HL-60 (cell line): ENCODE results near the gene SLC22A8.
"Not testable (repeated sequence)": the region's sequence is repeated elsewhere in the genome, so short reads cannot be mapped to it uniquely, and the experiment has no call there.

Source experiments
- DNase-seq, 2 experiments: peaks; one replicate each; pipeline ENCODE4 v3.0.0-alpha.2; 2010 to 2020; ENCODE audit warnings: low read depth in 1 of 2, low spot score in 1 of 2
- H3K27ac ChIP-seq: fragments of 250-450 bp; sonication (Bioruptor Pico); replicated peaks from 2 replicates; pipeline ENCODE4 v1.5.1; 2020; ENCODE audit warnings: mild to moderate bottlenecking, moderate library complexity
- H3K27me3 ChIP-seq: fragments of 250-450 bp; sonication (Bioruptor Pico); 2 replicates; pipeline ENCODE4 v1.5.1; 2021; ENCODE audit warnings: mild to moderate bottlenecking, moderate library complexity; ENCODE audit not compliant: insufficient read depth, poor library complexity, severe bottlenecking
- H3K4me3 ChIP-seq: replicated peaks from 2 replicates; pipeline ENCODE4 v1.5.1; 2011; ENCODE audit warnings: mild to moderate bottlenecking, control low read depth, low read length; ENCODE audit not compliant: insufficient read depth
- CTCF ChIP-seq: IDR thresholded peaks from one replicate; pipeline ENCODE4 v1.5.1; 2011; ENCODE audit warnings: low read length, control low read depth, inconsistent platforms; ENCODE audit not compliant: insufficient read depth
- GABPA ChIP-seq: IDR thresholded peaks from 2 replicates; pipeline ENCODE4 v1.6.1; 2012; ENCODE audit warnings: low read depth
- POLR2AphosphoS5 ChIP-seq: IDR thresholded peaks from 2 replicates; pipeline ENCODE4 v1.6.1; 2012; ENCODE audit warnings: low read depth
- REST ChIP-seq: IDR thresholded peaks from 2 replicates; pipeline ENCODE4 v1.6.1; 2012; ENCODE audit warnings: low read depth; ENCODE audit not compliant: insufficient replicate concordance
- SPI1 ChIP-seq: IDR thresholded peaks from 2 replicates; pipeline ENCODE4 v1.6.1; 2012; ENCODE audit warnings: low read depth, mild to moderate bottlenecking, borderline replicate concordance
- long read RNA-seq: library from polyadenylated mRNA; unstranded; transcript quantifications from one replicate; pipeline ENCODE4 v2.0.0, GENCODE V29; 2020

Gene SLC22A8
- long read RNA-seq, result 0 reads

DNA sequence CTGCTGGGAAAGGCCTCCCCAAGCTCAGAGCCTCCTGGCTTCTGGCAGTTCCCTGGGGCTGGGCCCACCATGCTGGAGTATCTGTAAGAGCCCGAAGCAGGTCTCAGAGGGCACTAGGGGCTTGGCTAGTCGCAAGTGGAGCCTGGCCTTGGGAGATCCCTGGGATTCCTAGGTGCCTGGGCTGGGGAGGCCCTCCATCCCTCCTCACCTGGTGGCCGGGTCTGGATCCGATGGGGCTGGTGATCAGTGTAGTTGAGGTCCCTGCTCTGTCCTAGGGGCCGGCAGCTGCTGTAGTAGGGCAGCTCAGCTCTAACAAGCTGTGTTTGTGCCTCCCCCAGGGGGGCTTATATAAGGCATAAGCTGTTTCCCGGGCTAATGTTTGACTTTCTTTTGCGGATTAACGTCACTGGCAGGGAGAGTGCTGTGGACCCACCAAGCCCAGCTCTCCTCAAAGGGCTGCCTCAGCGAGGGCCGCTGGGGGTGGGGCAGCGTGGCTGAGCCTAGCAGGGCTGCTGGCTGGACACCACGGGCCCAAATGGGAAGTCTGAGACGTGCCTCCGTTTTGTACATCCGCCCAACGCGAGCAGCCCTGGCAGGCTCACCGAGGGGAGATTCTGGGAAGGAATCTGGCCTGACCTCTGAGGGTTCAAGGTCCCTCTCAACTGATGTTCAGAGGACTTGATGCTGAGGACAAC is at the start of gene SLC22A8:
Gene SLC22A8 (minus strand): TSS at position 321 of the 695 bp plus-strand sequence. CDS start 883 bp downstream, outside the sequence.
- TF ChIP-seq CTCF (no peak), REST (no peak), SPI1 (no peak), GABPA (no peak), POLR2AphosphoS5 (no peak)

GRCh38 chr11:63046203-63046602 is 30.6 kb upstream of the SLC22A8 start:
- not testable (repeated sequence) for H3K27ac ChIP-seq, H3K27me3 ChIP-seq, DNase-seq, H3K4me3 ChIP-seq

More for the DNA sequence above, at the start of gene SLC22A8:
- Histone ChIP-seq H3K27ac (no peak within 1 kb of the TSS), H3K27me3 (peaks cover 3% of the 10 kb centered on the region), H3K4me3 (no peak within 1 kb of the TSS)
- no peak for DNase-seq

- no peaks in the 10 kb centered on the region for H3K27me3 ChIP-seq
- TF ChIP-seq CTCF, result no peak
- no peak for DNase-seq
- no peak overlapping the region for H3K4me3 ChIP-seq
- H3K27ac ChIP-seq, result no peak overlapping the region
Measured at GRCh38 chr11:63042596-63042995, 27.0 kb upstream of the SLC22A8 start.

DNA sequence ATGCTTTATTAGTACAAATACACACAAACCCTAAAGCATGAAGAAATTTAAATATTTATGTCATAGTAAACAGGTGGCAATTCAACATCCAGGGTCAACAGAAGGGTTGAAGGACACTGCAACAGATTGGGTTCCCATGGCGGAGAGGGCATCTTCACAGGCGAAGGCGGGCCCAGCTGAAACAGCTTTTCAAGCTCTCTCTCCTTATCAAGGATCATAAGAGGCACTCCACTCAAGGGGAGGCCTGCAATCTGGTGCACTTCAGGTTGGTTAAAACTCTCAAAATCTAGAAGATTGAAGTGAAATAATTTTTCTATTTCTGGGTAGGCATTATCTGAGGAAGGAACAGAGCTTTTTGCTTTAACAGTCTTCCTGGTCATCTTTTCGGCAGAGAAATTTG is 16.8 kb upstream of the SLC22A8 start:
- TF ChIP-seq SPI1 (no peak), REST (no peak), POLR2AphosphoS5 (no peak), CTCF (no peak), GABPA (no peak)
- H3K27ac ChIP-seq, result no peak overlapping the region
- no peak for DNase-seq
- H3K4me3 ChIP-seq, result no peak overlapping the region
- H3K27me3 ChIP-seq, result no peaks in the 10 kb centered on the region
